ENCODE measurements around the gene ITGB3BP.
"Not testable (repeated sequence)": the region's sequence is repeated elsewhere in the genome, so short reads cannot be mapped to it uniquely, and the experiment has no call there.

Gene ITGB3BP, protein sequence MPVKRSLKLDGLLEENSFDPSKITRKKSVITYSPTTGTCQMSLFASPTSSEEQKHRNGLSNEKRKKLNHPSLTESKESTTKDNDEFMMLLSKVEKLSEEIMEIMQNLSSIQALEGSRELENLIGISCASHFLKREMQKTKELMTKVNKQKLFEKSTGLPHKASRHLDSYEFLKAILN

GRCh38 chr1:63522891-63523728 lies at the start of gene ITGB3BP, which contains the start of gene EFCAB7:
TSS of gene ITGB3BP (minus strand) at chr1:63523225. CDS start at chr1:63523133, 92 bp downstream.
TSS of gene EFCAB7 (plus strand) at chr1:63523525. CDS start at chr1:63525573, 2,048 bp downstream.
- DNase-seq (ENCODE audit: low read depth), result peak; percentile 96

DNA sequence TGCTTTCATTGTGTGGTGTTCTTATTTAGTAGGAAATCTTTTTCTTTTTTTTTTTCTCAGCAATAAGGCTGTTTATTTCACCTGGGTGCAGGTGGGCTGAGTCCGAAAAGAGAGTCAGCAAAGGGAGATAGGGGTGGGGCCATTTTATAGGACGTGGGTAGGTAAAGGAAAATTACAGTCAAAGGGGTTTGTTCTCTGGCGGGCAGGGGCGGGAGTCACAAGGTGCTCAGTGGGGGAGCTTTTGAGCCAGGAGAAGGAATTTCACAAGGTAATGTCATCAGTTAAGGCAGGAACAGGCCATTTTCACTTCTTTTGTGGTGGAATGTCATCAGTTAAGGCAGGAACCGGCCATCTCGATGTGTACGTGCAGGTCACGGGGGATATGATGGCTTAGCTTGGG lies 49.7 kb upstream of the ITGB3BP start:
- not testable (repeated sequence) for DNase-seq (ENCODE audit: low read depth)

DNA sequence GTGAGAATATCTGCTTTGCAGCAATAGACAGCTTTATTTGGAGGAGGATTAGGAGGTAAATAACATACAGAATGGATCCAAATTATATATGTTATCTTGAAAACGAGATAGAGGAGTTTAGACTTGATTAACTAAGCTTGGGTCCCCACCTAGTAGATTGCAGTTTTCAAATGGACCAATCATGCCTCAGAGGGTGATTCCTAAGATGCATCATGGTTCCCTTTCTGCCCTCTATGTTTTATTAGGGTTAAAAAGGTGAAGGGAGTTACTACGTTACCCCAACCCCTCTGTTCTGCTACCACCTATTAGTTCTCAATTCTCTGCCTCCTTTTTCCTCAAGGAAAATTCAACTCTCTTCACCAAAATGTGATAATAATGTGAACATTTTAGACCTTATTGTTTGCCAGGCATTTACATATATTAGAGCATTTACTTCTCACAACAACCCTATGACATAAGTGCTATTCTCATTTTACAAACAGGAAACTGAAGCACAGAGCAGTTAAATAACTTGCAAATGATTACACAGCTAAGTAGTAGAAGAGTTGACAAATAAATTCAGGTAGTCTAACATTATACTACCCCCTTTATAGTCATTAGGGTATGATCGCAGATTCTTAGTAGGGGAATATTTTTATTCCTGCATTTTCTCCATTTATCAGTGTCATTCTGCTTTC lies 46.8 kb upstream of the ITGB3BP start:
- no peak for DNase-seq (ENCODE audit: low read depth)

DNA sequence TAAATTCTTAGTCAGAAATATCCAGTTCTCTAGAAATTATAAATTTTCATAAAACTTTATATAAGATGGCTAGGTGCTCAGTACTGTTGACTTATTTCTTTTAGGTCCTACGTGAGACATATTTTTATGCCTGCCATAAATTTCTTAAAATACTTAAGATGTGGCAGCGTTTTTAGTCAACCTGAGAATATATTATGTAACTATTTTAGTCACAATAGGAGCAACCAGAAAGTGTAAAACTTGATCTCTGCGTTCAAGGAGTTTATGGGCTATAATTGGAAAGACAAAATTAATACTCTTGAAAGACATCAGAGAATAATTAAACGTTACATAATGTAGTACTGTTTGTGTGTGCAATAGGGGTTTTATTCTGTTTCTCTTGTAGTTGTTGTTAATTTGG lies 46.0 kb upstream of the ITGB3BP start:
- no peak for DNase-seq (ENCODE audit: low read depth)

- no peak for DNase-seq (ENCODE audit: low read depth)
These were observed 40.7 kb upstream of the ITGB3BP start for GRCh38 chr1:63563745-63564144.

DNA sequence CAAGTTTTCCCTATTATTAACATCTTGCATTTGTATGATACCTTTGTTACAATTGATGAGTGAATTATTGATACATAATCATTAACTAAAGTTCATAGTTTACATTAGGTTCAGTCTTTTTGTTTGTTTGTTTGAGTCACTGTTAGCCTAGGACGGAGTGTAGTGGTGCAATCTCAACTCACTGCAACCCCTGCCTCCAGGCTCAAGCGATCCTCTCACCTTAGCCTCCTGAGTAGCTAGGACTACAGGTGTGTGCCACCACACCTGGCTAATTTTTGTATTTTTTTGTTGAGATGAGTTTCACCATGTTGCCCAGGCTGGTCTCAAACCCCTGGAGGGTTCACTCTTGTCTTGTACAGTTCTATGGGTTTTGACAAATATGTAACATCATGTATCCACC lies 36.3 kb upstream of the ITGB3BP start:
- DNase-seq (ENCODE audit: low read depth), result no peak

DNA sequence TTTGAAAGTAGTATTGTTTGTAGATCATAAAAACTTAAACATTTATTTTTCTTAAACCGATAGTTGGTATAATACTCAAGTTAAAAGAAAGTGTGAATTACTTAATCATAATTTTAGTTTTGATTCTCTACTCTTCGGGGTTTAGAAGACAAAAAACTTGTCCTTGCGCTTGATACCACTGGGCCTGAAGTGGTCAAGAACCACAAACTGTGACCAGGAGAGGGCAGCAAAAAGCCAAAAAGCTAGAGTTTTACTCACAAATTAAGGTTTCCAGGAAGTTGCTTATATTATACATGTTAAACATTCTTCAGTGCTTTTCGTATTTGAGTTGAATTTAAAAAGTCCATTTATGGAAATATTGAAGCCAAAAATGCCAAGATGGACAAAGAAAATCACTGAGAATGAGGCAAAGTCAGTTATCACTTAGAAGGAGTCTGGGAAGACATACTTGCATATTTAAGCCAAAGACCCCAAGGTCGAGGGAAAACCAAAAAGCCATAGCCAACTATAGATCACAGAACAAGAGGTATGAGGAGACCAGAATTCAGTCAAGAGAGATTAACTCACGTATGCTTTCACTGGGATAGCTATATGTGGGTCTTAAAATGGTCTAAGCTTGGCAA lies 34.5 kb upstream of the ITGB3BP start:
- peak; percentile 46 for DNase-seq (ENCODE audit: low read depth)

DNA sequence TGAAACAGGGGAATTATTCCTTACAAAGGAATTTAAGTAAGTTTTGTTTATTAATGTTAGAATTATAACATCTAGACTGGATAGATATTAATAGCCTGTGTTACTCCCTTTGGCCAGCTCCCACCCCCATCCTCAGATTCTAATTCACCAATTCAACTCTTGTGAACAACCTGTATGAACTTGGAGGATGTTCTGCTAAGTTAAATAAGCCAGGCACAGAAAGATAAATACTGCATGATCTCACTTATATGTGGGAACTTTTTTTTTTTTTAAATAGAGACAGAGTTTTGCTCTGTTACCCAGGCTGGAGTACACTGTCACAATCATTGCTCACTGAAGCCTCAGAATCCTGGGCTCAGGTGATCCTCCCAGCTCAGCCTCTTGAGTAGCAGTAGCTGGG lies 32.5 kb upstream of the ITGB3BP start:
- no peak for DNase-seq (ENCODE audit: low read depth)

DNA sequence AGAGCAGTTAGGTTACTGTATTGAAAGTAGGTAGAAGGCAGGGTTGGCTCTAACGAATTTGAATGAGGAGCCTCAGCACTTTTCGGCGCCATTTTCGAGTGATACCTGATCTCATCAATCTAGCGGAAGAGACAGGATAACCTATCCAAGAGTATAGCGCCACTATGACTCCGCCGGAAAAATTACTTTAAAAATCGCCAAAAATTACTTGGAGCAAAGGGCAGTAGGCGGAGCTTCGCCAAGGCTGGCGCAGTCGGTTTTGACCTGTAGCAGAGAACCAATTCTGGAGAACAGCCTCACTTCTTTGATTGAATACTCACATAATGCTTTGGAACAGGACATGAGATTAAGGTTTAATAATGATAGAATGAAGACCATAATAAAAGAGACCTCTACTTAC lies 25.9 kb upstream of the ITGB3BP start:
- no peak for DNase-seq (ENCODE audit: low read depth)

- DNase-seq (ENCODE audit: low read depth), result no peak
These were observed 25.3 kb upstream of the ITGB3BP start for GRCh38 chr1:63548303-63548702.

DNA sequence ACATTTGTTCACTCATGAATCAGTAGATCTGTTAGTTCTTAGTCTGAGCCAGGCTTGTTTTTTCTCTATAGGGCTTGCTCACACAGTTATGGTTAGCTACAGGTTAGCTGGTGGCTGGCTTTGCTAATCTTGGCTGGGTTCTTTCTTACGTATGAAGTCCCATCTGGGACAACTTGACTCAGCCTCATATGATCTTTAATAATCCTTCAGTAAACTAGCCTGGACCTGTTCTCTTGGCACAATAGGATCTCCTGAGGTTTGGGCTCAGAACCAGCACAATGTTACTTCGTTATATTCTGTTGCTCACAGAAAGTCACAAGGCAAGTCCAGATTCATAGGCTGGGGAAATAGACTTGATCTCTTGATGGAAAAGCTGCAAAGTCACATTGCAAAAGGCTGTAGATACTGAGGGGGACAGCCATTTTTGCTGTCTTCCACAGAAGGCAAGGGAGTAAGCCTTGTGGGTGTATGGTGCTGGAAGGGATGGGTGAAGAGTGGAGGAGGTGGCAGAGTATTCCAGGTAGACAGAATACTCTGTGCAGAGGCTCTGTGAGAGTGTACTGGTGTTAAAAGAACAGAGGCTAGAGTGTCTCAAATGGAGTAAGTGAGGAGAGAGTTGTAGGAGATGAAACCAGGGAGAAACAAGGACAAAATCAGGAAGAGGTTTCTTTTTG lies 24.7 kb upstream of the ITGB3BP start:
- no peak for DNase-seq (ENCODE audit: low read depth)

GRCh38 chr1:63545780-63546179 lies 22.8 kb upstream of the ITGB3BP start:
- DNase-seq (ENCODE audit: low read depth), result peak; percentile 42

GRCh38 chr1:63537940-63538339 lies 14.9 kb upstream of the ITGB3BP start:
- DNase-seq (ENCODE audit: low read depth), result peak; percentile 9

DNA sequence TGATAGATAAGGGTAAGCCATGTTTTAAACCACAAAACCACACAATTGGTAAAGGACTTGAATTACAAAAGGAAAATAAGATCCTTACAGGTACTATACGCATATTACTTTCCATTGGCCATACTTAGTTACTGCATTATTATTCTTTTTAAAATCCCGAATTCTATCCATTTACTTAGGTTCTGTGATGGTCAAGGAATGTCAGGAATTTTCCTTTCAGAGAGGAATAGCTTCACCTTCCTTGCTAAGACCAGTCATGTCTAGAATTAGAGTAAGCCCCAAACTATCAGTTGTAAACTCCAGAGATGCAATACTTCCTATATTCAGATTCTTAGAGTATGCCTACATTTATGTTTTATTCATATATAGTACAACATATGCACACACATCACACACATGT lies 14.0 kb upstream of the ITGB3BP start:
- no peak for DNase-seq (ENCODE audit: low read depth)

DNA sequence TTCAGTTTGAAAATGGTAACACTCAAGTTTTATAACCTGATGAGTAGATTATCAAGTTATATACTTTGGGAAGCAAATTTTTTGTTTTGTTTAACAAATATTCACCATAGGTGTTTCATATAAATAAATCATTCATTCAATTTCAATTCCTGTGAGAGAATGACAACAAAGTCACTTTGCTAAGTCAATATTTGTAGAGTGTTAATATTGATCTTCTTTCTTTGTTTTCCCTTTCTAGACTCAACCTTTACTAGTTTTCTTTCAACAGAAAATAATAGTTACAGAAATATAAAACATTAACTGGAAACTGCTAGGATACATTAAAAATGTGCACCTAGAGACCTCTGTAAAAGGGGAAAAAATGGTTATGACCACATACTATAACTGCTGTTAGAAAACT lies 11.4 kb upstream of the ITGB3BP start:
- no peak for DNase-seq (ENCODE audit: low read depth)

- no peak for DNase-seq (ENCODE audit: low read depth)
These were observed 10.9 kb upstream of the ITGB3BP start for GRCh38 chr1:63533931-63534330.

- no peak for DNase-seq (ENCODE audit: low read depth)
These were observed 9.7 kb upstream of the ITGB3BP start for GRCh38 chr1:63532727-63533126.

GRCh38 chr1:63524201-63524600 lies 1.2 kb upstream of the ITGB3BP start:
- DNase-seq (ENCODE audit: low read depth), result peak; percentile 1

GRCh38 chr1:63523738-63524137 lies 713 bp upstream of the ITGB3BP start:
- no peak for DNase-seq (ENCODE audit: low read depth)

DNA sequence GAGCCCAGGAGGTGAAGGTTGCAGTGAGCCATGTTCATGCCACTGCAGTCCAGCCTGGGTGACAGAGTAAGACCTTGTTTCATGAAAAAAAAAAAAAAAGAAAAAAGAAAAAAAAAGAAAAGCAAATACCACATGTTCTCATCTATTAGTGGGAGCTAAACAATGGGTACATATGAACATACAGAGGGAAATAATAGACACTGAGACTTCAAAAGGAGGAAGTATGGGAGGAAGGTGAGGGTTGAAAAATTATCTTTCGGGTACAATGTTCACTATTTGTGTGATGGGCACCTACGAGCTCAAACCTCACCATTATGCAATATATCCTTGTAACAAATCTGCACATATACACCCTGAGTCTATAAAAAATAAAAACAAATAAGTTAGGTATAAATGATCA lies 6.4 kb downstream of the ITGB3BP start:
- DNase-seq (ENCODE audit: low read depth), result no peak

DNA sequence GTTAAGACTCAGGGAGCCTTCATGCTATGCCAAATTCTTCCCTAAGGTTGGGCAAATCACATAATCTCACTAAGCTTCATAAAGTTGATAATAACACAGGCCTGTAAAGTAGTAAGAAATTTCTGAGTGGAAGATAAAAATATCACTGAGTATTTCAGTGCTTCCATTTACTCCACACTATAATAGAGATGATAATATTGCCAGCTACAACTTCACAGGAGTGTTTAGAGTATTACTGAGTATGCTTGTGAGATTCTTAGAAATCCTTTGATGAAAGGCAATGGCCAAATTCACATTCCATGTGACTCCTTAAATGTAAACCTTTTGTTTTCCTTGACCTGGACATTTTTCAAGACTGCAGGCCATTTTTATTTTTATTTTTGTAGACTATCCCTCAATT lies 10.4 kb downstream of the ITGB3BP start:
- no peak for DNase-seq (ENCODE audit: low read depth)

DNA sequence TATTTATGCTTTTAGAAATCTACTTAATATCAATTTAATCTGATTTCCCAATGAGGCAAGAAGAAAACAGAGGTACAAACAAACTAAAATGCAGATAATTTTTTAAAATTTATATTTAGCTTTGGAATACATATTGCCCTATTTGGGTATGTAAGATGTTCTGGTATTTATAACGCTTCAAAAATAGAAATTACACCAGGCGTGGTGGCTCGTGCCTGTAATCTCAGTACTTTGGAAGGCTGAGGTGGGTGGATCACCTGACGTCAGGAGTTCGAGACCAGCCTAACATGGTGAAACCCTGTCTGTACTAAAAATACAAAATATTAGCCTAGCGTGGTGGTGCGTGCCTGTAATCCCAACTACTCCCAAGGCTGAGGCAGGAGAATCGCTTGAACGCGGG lies 13.3 kb downstream of the ITGB3BP start:
- DNase-seq (ENCODE audit: low read depth), result no peak
